ENCODE data around the gene RAB28.

The RAB28 gene

DNA sequence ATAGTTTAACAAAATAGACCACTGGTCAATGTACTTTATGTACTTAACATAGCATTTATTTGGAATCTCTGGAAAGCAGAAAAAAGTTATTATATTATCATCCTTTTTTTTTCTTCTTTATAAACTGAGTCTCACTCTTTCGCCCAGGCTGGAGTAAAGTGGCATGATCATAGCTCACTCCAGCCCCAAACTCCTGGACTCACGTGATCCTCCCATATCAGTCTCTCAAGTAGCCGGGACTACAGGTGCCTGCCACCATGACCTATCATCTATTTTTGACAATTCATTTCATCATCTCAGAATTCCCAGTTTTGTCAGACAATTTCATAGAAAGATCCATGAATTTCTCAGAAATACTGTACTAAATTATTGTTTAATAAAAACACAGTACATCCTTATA, 12.7 kb downstream of the RAB28 start:
- Mint-ChIP-seq H3K4me1 (peaks cover 3% of the 10 kb centered on the region), H3K9me3 (no peaks in the 10 kb centered on the region), H3K27me3 (ENCODE audit: low read depth) (no peaks in the 10 kb centered on the region)

DNA sequence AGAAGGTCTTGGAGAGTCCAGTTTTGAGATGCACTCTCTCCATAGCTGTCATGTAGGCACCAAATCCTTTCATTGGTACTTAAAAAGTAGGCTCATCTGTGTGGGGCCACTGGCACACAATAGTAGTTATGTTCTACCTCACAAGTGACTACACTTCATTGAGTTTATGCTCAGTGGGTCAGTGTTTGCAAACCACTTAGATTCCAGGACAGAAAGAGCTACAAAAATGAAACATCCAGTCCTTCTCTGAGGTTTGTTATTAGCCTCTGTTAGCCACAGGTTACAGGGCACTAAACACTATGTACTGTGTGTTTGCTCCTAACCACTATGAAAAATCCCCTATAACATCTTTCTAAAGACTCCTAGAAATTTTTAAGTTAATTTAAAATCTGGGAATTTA, 13.8 kb downstream of the RAB28 start:
- Mint-ChIP-seq H3K9me3 (peaks cover 8% of the 10 kb centered on the region), H3K36me3 (ENCODE audit: low read depth) (peaks cover 40% of the 10 kb centered on the region), H3K27ac (no peak overlapping the region), H3K27me3 (ENCODE audit: low read depth) (no peaks in the 10 kb centered on the region), H3K4me1 (peaks cover 3% of the 10 kb centered on the region), H3K4me3 (no peak overlapping the region)
- TF ChIP-seq, protein P1, sequence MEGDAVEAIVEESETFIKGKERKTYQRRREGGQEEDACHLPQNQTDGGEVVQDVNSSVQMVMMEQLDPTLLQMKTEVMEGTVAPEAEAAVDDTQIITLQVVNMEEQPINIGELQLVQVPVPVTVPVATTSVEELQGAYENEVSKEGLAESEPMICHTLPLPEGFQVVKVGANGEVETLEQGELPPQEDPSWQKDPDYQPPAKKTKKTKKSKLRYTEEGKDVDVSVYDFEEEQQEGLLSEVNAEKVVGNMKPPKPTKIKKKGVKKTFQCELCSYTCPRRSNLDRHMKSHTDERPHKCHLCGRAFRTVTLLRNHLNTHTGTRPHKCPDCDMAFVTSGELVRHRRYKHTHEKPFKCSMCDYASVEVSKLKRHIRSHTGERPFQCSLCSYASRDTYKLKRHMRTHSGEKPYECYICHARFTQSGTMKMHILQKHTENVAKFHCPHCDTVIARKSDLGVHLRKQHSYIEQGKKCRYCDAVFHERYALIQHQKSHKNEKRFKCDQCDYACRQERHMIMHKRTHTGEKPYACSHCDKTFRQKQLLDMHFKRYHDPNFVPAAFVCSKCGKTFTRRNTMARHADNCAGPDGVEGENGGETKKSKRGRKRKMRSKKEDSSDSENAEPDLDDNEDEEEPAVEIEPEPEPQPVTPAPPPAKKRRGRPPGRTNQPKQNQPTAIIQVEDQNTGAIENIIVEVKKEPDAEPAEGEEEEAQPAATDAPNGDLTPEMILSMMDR (IDR thresholded peaks at IDR 0.05; ENCODE audit: unreplicated experiment in 3 of 3), result no peak

More for the DNA sequence above, 12.7 kb downstream of the RAB28 start:
- TF ChIP-seq, protein P1 (IDR thresholded peaks at IDR 0.05; ENCODE audit: unreplicated experiment in 3 of 3), result no peak
- no peak overlapping the region for H3K4me3 Mint-ChIP-seq
- H3K36me3 Mint-ChIP-seq (ENCODE audit: low read depth), result peaks cover 30% of the 10 kb centered on the region
- no peak overlapping the region for H3K27ac Mint-ChIP-seq

DNA sequence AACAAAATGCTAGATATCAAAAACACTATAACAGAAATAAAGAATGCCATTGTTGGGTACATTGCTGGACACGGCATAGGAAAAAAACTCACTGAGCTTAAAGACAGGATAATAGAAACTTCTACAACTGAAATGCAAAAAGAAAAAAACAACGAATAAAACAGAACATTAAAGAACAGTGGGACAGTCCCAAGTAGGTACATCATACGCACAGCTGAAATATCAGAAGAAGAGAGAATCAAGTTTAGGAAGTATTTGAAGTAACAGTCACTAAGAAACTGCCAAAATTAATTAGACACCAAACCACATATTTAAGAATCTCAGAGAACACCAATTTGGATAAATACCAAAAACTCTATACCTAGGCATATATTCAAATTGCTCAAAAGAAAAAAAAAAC, 19.2 kb downstream of the RAB28 start:
- H3K27me3 Mint-ChIP-seq (ENCODE audit: low read depth), result no peaks in the 10 kb centered on the region
- TF ChIP-seq, protein P1 (IDR thresholded peaks at IDR 0.05; ENCODE audit: unreplicated experiment in 3 of 3), result no peak
- peaks cover 16% of the 10 kb centered on the region for H3K9me3 Mint-ChIP-seq
- H3K27ac Mint-ChIP-seq, result no peak overlapping the region
- H3K36me3 Mint-ChIP-seq (ENCODE audit: low read depth), result peaks cover 69% of the 10 kb centered on the region
- H3K4me3 Mint-ChIP-seq, result no peak overlapping the region
- H3K4me1 Mint-ChIP-seq, result peaks cover 28% of the 10 kb centered on the region

DNA sequence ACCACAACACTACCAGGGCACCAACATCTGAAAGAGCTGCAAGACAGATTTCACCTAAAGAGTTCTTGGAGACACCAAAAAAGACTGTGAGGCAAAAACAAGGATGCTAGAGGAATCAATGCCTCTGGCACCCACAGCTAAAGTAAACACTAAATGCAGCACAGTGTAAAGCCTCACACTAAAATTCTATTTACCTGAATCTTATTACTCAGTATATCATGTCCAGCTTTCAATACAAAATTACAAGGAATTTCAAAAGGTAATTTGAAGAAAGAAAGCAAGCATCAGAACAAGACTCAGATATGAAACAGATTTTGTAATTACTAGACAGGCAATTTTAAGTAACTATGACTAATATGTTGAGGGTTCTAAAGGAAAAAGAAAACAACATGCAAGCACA, 19.6 kb downstream of the RAB28 start:
- Mint-ChIP-seq H3K36me3 (ENCODE audit: low read depth) (peaks cover 72% of the 10 kb centered on the region), H3K4me1 (peaks cover 32% of the 10 kb centered on the region), H3K27me3 (ENCODE audit: low read depth) (no peaks in the 10 kb centered on the region), H3K9me3 (peaks cover 16% of the 10 kb centered on the region), H3K4me3 (no peak overlapping the region), H3K27ac (no peak overlapping the region)
- TF ChIP-seq, protein P1 (IDR thresholded peaks at IDR 0.05; ENCODE audit: unreplicated experiment in 3 of 3), result no peak

DNA sequence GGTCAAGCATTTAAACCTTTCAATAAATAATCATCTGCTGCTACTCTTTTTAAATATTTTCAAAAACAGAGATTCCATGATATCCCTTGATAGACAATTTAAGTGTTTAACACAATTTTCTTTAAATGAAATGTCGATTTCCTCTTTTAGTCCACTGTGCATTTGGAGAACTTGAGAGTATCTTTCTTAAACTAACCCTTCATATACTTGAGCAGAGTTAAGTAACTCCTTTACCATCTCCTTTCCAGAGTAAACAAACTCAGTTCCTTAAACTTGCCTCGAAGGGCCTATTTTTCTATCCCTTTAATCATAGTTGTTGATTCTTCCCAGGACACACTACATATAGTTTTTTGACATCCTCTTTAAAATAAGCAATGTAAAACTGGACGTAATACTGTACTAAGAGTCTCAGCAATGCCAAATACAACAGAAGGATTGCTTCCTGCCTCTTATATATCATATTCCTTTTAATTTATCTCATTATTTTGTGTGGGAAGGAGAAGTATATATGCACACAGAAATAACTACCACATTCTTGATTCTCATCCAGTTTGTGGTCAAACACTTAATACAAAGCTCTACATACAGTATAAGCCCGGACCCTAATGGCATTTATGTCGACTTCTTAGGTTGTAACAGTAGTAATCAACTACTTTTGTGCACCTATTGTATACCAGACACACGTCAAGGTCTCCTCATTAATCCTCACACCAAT, 22.8 kb downstream of the RAB28 start:
- TF ChIP-seq, protein P1 (IDR thresholded peaks at IDR 0.05; ENCODE audit: unreplicated experiment in 3 of 3), result no peak
- H3K27ac Mint-ChIP-seq, result peak overlapping the region; percentile 72 to 90 (median 81)
- peaks cover 16% of the 10 kb centered on the region for H3K9me3 Mint-ChIP-seq
- H3K36me3 Mint-ChIP-seq (ENCODE audit: low read depth), result peaks cover 71% of the 10 kb centered on the region
- peaks cover 29% of the 10 kb centered on the region for H3K4me1 Mint-ChIP-seq
- no peaks in the 10 kb centered on the region for H3K27me3 Mint-ChIP-seq (ENCODE audit: low read depth)
- H3K4me3 Mint-ChIP-seq, result peak overlapping the region in 2 of 3 experiments; percentile 0 to 37

DNA sequence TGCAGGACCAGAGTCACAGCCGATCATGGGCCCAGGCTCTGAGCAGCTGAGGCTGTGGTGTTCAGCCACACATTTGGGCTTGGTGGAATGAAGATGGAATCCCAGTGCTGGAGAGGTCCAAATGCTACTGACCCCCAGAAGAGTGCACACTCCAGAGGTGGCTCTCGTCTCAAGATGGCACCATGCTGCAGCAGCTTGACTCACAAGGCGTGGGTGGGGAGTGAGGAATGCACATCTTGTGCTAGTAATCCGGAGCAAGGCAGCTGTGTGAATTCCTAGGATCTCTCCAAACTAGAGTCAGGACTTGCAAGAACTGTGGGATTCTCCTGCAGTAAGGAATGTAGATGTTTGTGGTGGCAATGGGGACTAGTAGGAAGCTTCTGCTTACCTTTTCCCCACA, 28.7 kb downstream of the RAB28 start:
- Mint-ChIP-seq H3K36me3 (ENCODE audit: low read depth) (peaks cover 67% of the 10 kb centered on the region), H3K4me1 (peaks cover 4% of the 10 kb centered on the region), H3K27me3 (ENCODE audit: low read depth) (no peaks in the 10 kb centered on the region), H3K27ac (no peak overlapping the region), H3K9me3 (peaks cover 5% of the 10 kb centered on the region), H3K4me3 (no peak overlapping the region)
- TF ChIP-seq, protein P1 (IDR thresholded peaks at IDR 0.05; ENCODE audit: unreplicated experiment in 3 of 3), result no peak

Data from nephron (organoid).